K562 (cell line): ENCODE results near the gene NRF1. TPM values are rescaled to one million over a fixed set of nuclear protein-coding genes. Genes with fewer than 3 reads are reported as not detected.

Experiments
- ATF2 ChIP-seq: sonication (generic); formaldehyde crosslinking; IDR thresholded peaks from 2 replicates; pipeline ENCODE4 v1.8.1; 2022; ENCODE audit warnings: missing genetic modification reagents
- CTCFL ChIP-seq: IDR thresholded peaks from 2 replicates; pipeline ENCODE4 v1.6.1; 2011; ENCODE audit warnings: borderline replicate concordance, low read depth, mild to moderate bottlenecking, moderate library complexity, low read length; ENCODE audit not compliant: insufficient read depth, poor library complexity, severe bottlenecking
- IRF2 ChIP-seq: sonication (generic); formaldehyde crosslinking; IDR thresholded peaks from 2 replicates; pipeline ENCODE4 v1.8.1; 2022; ENCODE audit warnings: mild to moderate bottlenecking, missing genetic modification reagents
- MLX ChIP-seq, 2 experiments: fragments of 450-650 bp in 1 of 2; sonication (generic) in 1 of 2; formaldehyde crosslinking; conservative IDR thresholded peaks; 2 replicates each; pipeline versions ENCODE4 v1.4.0 to v1.8.1; 2020 to 2022; ENCODE audit warnings: mild to moderate bottlenecking in 1 of 2, missing genetic modification reagents in 1 of 2
- NELFE ChIP-seq: IDR thresholded peaks from 2 replicates; pipeline ENCODE4 v1.6.1; 2011; ENCODE audit warnings: mild to moderate bottlenecking; ENCODE audit not compliant: insufficient read depth, insufficient read length
- RBFOX2 ChIP-seq: fragments of 200-400 bp; formaldehyde crosslinking; IDR thresholded peaks from 2 replicates; pipeline ENCODE4 v1.6.1; 2017; ENCODE audit warnings: low read depth, mild to moderate bottlenecking, low read length, moderate library complexity
- SAFB ChIP-seq: fragments of 200-400 bp; formaldehyde crosslinking; IDR thresholded peaks from 2 replicates; pipeline ENCODE4 v1.6.1; 2017; ENCODE audit warnings: low read depth, low read length, borderline replicate concordance
- SMARCC2 ChIP-seq: fragments of 450-650 bp; IDR thresholded peaks from 2 replicates; pipeline ENCODE4 v1.6.1; 2017; ENCODE audit warnings: antibody characterized with exemption, moderate library complexity, mild to moderate bottlenecking, low read depth
- SP2 ChIP-seq: IDR thresholded peaks from 2 replicates; pipeline ENCODE4 v1.6.1; 2011; ENCODE audit warnings: mild to moderate bottlenecking, low read depth, low read length, moderate library complexity; ENCODE audit not compliant: poor library complexity, severe bottlenecking; ENCODE audit errors: extremely low read depth
- SRSF3 ChIP-seq: fragments of 200-400 bp; formaldehyde crosslinking; IDR thresholded peaks from 2 replicates; pipeline ENCODE4 v1.6.1; 2016; ENCODE audit warnings: mild to moderate bottlenecking, low read length, moderate library complexity; ENCODE audit not compliant: insufficient read depth
- TFAP4 ChIP-seq: sonication (generic); formaldehyde crosslinking; IDR thresholded peaks from 2 replicates; pipeline ENCODE4 v1.8.0; 2022; ENCODE audit warnings: missing genetic modification reagents, mild to moderate bottlenecking, moderate library complexity, borderline replicate concordance
- THAP12 ChIP-seq: fragments of 250-450 bp; sonication (Bioruptor Pico); IDR thresholded peaks from 2 replicates; pipeline ENCODE4 v1.9.0; 2021; ENCODE audit warnings: mild to moderate bottlenecking, inconsistent platforms
- ZNF12 ChIP-seq: sonication (generic); formaldehyde crosslinking; IDR thresholded peaks from 2 replicates; pipeline ENCODE4 v1.4.0; 2020; ENCODE audit warnings: mild to moderate bottlenecking, missing genetic modification reagents
- ZNF224 ChIP-seq: sonication (generic); formaldehyde crosslinking; IDR thresholded peaks from 2 replicates; pipeline ENCODE4 v1.8.0; 2022; ENCODE audit warnings: mild to moderate bottlenecking, missing genetic modification reagents
- ZNF408 ChIP-seq: fragments of 250-450 bp; sonication (Bioruptor Pico); IDR thresholded peaks from 2 replicates; pipeline ENCODE4 v1.4.0; 2020; ENCODE audit warnings: low read depth, mild to moderate bottlenecking, moderate library complexity
- ZNF639 ChIP-seq, 2 experiments: fragments of 200-800 bp in 1 of 2; sonication (Bioruptor generic) in 1 of 2; sonication (generic) in 1 of 2; formaldehyde crosslinking in 1 of 2; IDR thresholded peaks in 1 of 2; conservative IDR thresholded peaks in 1 of 2; 2 replicates each; pipeline versions ENCODE4 v1.5.0 to v1.6.1; 2016 to 2020; ENCODE audit warnings: missing compliant biosample characterization in 1 of 2, missing genetic modification characterization in 1 of 2, missing genetic modification reagents in 1 of 2
- ZNF644 ChIP-seq: fragments of 200-800 bp; sonication (Bioruptor generic); IDR thresholded peaks from 2 replicates; pipeline ENCODE4 v1.6.1; 2016; ENCODE audit warnings: low read depth, missing genetic modification characterization, missing compliant biosample characterization
- polyA plus RNA-seq, 8 experiments: library from polyadenylated mRNA; depleted of rRNA in 4 of 8; stranded (reverse) in 5 of 8; unstranded in 3 of 8; fragments of >200 nt; fragmentation: Nextera tagmentation in 2 of 8; fragmentation: Illumina TruSeq in 1 of 8; extraction: Ambion mirVana in 2 of 8; extraction: Trizol in 1 of 8; gene quantifications; 2 replicates each; pipeline versions ENCODE4 v1.2.1 to v1.2.3, GENCODE V29; 2011 to 2014; ENCODE audit warnings: inconsistent platforms in 1 of 8, missing spikeins in 1 of 8
- total RNA-seq, 7 experiments: library from RNA; depleted of rRNA in 6 of 7; stranded (reverse); fragments of >200 nt in 6 of 7; fragmentation: Illumina TruSeq in 2 of 7; extraction: Trizol in 2 of 7; gene quantifications; 2 replicates each; pipeline versions ENCODE4 v1.2.1 to v1.2.3, GENCODE V29; 2011 to 2021; ENCODE audit warnings: low replicate concordance in 1 of 7

The NRF1 gene
- total and polyA plus RNA-seq, 9 of the 15 experiments (the other 6 are each of a cell fraction or from before 2014, with no cell fraction given): 8.6 to 28.8 (median 20.3) TPM

- TF ChIP-seq SP2: no peak
- TF ChIP-seq ZNF644 (tag): no peak
- TF ChIP-seq THAP12 (CRISPR knock-in tag): no peak
- no peak for TF ChIP-seq IRF2
- TF ChIP-seq ZNF639 (CRISPR knock-in tag; conservative IDR thresholded peaks at IDR 0.05 in 1 of 2, IDR thresholded peaks at IDR 0.05 in 1 of 2): no peak
- no peak; the same call in 1 of the 2 replicates for TF ChIP-seq SMARCC2
- TF ChIP-seq CTCFL: no peak
- no peak for TF ChIP-seq RBFOX2
- no peak for TF ChIP-seq ZNF224 (CRISPR knock-in tag)
- no peak for TF ChIP-seq ATF2 (CRISPR knock-in tag)
- no peak for TF ChIP-seq TFAP4 (CRISPR knock-in tag)
- TF ChIP-seq ZNF12 (CRISPR knock-in tag): no peak
- TF ChIP-seq ZNF408 (CRISPR knock-in tag): no peak
- TF ChIP-seq SRSF3: no peak
- no peak for TF ChIP-seq NELFE
- no peak for TF ChIP-seq SAFB
- no peak for TF ChIP-seq MLX (CRISPR knock-in tag; conservative IDR thresholded peaks at IDR 0.05)
These were observed 138.6 kb downstream of the NRF1 start (continued) for GRCh38 chr7:129750091-129750490.
